Middle frontal gyrus (tissue), 1 donor: ENCODE data around the gene TMEM242.

Experiments
- DNase-seq: peaks from one replicate; pipeline ENCODE4 v3.0.0-alpha.2; 2015; ENCODE audit warnings: low spot score; ENCODE audit errors: extremely low spot score

The TMEM242 gene

GRCh38 chr6:157253017-157253416 lies 70.3 kb downstream of the TMEM242 start:
- DNase-seq: no peak

DNA sequence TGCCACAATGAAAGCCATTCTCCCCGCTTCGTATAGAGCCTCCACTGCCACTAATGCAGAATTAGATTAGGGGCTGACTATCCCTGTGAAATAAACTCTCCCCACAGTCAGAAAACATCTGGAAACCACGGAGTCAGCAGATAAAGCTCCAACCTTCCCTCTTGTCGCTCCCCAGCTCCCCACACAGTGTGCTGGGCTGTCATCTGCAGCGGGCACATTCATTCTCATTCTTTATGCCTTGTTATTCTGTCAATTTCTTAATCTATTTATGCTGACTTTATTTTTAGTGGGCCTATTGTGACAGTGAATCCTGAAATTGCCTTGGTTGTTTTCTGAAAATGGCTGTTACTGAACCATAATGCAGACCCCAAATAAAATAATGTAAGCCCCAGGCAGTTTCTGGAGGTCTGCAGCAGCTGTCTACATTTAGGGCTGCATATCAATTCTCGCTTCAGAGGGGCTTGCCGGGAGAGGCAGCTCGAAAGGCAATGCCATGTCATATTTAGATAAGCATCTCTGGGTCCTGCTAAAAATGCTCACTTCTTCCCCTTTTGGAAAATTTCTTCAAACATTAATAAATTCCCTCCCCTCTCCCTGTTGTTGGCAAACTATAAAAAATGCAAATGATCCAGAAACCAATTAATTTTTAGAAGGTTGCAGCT lies 71.6 kb downstream of the TMEM242 start:
- no peak for DNase-seq

DNA sequence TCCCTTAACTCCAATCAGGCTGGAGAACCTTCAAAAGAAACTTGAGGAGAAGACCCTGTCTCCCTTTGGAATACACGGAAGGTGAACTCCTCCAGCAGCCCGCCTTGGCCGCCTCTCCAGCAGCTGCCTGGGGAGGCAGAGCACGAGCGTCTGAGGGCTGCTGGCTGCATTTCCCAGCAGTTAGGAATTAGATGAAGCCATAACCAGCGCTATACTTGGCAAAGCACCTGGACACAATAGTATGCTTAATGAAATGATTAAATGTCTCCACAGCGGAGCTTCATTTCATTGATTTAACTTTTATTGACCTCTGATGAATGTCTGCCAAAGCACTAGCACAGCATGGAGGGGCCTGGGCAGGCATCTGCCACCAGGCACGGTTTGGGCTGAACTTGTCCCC lies 73.5 kb downstream of the TMEM242 start:
- DNase-seq: no peak

DNA sequence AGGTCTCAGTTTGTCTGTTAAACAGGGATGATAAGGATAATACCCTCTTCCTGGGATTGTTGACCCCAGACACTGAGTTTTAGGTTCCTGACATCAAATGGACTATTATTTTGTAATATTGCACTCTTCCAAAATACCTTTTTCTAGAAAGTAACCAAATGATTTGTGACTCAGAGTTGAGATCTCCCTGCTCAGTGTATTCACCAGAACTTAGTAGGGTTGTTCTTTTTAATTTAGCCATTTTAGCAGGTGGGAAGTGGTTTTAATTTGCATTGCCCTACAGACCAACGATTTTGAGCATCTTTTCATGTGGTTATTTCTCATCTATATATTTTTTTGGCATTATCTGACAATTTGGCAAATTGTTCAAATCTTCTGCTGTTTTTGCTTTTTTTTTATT lies 75.1 kb downstream of the TMEM242 start:
- DNase-seq: no peak

DNA sequence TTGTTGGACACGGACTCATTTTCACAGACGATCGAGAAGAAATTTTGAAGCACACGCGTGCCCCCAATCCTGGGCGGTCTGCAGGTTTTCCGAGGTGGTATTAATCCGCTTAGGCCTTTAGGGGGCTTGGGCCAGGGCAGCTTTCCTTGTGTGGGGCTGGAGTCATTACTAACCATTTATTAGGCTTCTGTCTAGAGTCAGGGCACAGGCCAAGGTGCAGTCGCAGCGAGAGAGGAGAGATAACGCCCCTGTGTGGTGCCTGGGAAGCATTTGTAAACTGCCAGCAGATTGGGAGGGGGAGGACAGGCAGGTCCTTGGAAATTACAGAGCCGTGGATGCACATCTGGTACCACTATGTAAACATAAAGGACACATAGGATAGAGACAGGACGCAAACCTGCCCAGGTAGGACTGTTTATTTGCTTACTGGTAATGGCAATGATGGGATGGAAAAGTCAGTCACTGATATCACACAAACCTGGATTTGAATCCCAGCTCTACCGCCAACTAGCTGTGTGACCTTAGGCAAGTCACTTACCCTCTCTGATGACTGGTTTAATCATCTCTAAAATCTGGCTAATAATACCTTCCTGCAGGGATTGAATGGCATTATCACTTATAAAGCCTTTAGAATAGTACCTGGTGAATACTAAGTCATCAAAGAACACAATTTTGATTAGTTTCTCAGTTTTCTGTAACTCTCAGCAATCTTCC lies 76.4 kb downstream of the TMEM242 start:
- no peak for DNase-seq

DNA sequence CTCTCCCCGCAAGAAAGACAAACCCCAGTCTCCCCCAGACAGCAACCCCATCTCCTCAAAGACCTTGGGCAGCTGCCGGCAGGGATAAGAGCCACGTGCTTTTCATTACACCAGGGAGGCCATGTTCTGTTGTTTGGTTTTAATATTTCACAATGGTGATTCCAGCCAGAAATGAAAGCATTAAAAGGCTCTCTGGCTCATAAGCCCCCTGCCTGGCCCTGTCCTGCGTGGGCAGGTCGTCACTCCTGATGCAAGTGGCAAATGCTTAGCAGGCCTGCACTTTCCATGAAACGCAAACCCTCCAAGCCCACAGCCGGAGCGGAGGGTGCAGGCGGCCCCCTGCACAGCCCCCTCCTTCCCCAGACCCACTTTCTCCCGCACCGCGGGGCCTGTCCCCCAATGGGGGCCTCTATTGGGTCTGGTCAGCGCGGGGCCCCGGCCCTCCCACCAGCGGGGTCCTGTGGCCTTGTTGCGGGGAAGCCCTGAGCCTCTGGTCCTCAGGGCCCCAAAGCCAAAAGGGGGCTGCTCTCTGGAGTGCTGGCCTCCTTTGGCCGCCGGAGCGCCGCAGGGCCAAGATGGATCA lies 77.2 kb downstream of the TMEM242 start:
- no peak for DNase-seq

DNA sequence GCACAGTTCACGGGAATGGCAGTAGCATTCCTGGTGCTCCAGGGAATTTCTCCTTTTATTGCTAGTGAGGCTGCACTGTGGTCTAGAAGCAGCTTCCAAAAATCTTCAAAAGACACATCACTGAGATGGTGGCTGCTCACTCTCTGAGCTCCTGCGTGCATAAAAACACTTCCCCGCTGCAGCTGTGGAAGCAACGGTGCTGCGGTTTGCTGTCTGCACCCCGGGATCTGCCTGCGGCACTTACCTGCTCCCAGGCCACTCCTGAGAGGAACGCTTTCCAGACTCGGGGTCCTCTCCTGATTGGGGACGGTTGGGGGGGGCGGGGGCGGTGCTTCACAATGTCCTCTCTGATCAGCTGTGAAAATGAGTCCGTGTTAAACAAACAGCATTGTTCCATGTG lies 77.9 kb downstream of the TMEM242 start:
- no peak for DNase-seq

DNA sequence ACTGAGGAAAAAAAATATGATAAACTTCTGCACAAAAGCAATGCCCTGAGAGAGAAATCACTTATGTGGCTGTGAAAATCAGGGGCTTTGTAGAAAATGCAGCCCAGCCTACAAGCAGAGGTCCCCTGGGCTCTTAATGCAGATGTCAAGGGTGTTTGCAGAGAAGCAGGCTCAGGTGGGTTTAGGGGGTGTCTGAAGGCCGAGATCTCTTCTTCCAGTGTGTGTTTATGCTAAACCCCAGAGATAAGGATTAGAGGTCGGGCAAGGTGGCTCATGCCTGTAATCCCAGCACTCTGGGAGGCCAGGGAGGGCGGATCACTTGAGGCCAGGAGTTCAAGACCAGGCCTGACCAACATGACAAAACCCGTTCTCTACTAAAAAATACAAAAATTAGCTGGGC lies 78.5 kb downstream of the TMEM242 start:
- no peak for DNase-seq

- no peak for DNase-seq
Observed at GRCh38 chr6:157244175-157244574, 79.1 kb downstream of the TMEM242 start.

DNA sequence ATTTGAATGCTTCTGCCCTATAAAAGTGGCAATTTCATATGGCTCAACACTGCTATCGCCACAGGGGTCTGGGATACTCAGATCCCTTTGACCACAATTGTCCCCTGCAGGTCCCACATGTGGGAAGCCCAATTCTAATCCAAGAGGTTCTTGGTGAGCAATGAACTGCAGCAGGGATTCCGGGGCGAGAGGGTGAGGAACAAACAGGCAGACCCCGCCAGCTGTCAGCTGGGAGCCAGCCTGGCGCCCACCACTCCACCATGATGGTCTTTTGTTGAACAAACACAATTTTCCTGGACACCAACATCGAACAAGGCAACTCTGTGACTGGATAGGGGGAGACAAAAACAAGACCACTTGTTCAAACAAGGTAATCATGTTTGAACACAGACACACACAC lies 80.5 kb downstream of the TMEM242 start:
- no peak for DNase-seq

GRCh38 chr6:157240960-157241311 lies 82.4 kb downstream of the TMEM242 start:
- no peak for DNase-seq

DNA sequence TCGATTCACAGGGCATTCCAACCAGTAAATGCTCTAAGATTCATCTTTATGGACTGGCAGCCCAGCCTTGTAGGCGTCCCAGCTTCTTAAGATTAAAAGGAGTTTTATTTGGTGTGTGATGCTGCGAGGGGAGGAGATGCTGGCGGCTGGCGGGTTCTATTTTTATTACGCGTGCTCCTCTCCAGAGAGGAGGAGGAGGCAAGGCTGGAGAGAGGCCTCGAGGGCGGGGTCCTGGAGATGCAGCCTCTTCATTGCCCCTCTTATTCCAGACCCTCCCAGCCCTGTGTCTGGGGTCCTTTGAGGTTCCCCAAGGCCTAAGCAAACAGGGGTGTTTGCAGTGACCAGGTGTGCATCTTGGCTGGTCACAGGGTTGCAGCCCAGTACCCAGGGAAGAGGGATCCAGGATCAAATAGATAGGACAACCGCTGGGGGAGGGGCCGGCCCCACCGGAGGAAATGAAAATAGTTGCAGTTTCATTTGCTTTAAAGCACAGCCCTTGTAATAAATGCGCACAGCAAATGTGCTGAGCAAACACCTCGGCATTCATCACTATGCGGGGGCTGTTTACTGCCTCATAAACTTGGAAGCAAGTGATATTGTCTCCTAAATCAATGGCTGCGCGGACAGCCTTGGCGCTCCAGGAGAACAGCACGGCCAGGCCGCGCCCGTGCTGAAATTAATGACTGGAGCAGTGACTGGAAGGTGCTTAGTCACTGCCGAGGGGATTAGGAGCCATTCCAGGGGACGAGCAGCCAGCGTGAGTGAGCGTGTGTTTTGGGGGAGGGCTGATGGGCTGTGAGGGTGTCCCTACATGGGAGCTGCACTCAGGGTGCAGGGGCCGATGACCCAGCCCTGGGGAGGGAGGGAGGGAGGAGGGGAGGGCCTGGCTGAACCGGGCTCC lies 83.0 kb downstream of the TMEM242 start:
- peak; percentile 43 for DNase-seq

DNA sequence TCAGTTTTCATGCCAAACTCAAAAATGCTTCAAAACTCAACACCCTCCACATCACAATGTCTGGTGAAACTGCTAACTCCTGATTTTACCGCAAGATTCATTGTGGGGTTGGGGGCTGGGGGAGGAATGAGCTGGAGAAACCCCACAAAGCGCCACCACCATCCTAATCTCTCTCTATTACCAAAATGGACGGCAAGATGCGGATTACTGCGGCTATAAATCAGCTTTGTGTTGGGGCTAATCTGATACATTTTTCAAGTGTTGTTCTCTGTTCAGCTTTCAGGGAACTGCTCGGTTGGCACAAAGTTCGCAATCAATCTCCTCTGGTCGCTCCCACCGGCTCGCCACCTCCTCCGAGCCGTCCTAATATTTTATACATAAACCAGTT lies 83.7 kb downstream of the TMEM242 start:
- no peak for DNase-seq
